HG03520 (cell line): Measurements from ENCODE around the gene HSD3B7.
"Not testable (repeated sequence)": the region's sequence is repeated elsewhere in the genome, so short reads cannot be mapped to it uniquely, and the experiment has no call there.

Experiments used
- ATAC-seq: cut with Tn5 transposase; IDR thresholded peaks from one replicate; pipeline ENCODE4 v1.9.1; 2021; ENCODE audit warnings: mild to moderate bottlenecking, moderate library complexity; ENCODE audit not compliant: unreplicated experiment

Gene HSD3B7

DNA sequence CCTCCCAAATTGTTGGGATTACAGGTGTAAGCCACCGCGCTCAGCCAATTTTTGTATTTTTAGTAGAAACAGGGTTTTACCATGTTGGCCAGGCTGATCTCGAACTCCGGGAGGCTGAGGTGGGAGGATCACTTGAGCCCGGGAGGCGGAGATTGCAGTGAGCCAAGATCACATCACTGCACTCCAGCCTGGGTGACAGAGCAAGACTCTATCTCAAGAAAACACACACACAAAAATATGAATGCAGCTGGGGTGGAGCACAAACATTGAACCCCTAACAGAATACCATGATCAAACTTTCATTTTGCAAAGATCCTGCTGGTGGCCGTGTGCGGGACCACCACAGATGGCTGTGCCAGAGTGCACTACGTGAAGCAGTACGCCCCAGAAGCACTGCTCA is 32.7 kb downstream of the HSD3B7 start:
- ATAC-seq: not testable (repeated sequence)

DNA sequence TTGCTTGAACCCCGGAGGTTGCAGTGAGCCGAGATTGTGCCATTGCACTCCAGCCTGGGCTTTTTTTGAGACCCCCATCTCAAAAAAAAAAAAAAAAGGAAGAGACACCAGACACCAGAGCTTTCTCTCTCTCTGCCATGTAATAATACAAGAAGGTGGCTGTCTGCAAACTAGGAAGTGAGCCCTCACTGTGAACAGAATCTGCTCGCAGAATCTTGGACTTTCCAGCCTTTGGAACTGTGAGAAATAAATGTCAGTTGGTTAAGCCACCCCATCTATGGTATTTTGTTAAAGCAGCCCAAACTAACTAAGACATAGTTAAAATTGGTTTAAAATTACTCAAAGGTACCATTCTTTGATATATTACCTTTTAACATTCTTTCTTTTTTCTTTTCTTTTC is 35.5 kb downstream of the HSD3B7 start:
- ATAC-seq: no peak

DNA sequence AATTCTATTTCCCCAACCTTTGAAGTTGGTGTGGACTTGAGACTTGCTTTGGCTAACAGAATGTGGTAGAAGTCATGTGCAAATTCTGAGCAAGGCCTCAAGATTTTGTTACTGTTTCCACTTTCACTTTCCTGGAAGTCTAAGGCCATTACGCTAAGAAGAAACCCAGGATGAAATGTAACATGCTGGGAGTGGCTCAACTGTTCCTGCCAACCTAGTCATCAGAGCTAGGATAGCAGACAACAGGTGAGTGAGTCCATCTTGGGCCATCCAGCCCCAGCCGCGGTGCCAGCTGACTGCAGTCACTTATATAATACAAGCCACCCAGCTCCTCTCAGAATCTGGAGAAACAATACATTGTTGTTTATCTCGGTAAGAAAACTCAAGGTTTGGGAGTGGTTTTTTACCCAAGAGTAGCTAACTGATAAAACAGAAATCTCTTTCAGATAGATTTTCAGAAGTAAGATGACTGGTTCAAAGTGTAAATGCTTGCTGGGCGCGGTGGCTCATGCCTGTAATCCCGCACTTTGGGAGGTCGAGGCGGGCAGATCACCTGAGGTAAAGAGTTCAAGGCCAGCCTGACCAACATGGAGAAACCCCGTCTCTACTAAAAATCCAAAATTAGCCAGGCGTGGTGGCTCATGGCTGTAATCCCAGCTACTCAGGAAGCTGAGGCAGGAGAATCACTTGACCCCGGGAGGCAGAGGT is 37.7 kb downstream of the HSD3B7 start:
- ATAC-seq: no peak

DNA sequence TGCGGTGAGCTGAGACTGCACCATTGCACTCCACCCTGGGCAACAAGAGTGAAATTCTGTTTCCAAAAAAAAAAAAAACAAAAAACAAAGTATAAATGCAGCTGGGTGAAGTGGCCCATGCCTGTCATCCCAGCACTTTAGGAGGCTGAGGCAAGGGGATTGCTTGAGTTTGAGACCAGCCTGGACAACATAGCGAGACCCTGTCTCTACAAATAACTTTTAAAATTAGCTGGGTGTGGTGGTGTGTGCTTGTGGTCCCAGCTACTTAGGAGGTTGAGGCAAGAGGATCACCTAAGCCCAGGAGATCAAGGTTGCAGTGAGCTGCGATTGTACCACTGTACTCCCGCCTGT is 38.2 kb downstream of the HSD3B7 start:
- no peak for ATAC-seq

DNA sequence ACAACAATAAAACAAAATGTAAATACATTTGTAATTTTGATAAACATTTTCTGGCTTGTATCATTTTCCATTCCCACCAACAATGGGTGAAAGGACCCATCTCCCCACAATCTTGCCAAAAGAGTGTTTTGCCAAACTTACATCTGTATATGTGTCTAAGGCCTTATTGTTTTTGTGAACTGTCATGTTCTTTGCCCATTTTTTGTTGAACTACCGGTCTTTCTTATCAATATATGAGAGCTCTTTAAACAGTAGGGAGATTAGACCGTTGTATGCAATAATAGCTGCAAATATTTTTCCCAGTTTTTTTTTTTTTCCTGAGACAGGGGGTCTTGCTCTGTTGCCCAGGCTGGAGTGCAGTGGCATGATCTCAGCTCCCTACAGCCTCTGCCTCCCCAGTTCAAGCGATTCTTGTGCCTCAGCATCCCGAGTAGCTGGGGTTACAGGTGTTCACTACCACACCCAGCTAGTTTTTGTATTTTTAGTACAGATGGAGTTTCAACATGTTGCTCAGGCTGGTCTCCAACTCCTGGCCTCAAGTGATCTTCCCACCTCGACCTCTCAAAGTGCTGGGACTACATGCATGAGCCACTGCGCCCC is 38.7 kb downstream of the HSD3B7 start:
- no peak for ATAC-seq

DNA sequence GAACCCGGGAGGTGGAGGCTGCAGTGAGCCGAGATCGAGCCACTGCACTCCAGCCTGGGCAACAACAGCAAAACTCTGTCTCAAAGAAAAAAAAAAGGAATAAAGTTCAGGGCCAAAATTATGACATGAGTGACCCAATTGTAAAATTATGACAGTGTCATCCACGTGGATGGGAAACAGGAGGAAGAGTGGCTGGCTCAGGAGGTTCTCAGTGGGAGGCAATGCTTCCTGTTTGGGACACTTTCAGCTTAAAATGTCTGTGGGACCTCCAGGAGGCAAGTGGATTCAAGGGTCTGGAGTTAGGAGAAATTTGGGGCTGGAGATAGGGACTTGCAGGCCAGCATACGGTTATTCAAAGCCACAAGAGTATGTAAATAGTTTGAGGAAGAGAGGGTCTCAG is 40.3 kb downstream of the HSD3B7 start:
- no peak for ATAC-seq

DNA sequence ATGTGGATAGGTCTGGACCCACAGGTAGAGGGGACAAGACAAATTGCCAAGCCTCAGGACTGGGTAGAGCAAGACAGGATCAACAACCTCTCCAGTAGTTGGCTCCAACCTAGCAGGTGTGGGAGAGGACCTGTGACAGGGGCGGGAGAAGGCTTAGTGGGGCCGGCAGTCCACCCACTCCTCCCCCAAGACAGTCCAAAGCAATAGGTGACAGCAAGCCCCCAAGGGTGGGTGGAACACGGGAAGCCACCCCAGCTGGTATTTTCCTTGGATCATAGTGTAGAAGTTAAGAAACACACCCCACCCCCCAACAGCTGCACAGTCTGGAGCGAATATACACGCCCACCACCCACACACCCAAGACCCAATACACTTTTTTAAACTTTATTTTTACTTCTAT is 44.3 kb downstream of the HSD3B7 start:
- no peak for ATAC-seq

DNA sequence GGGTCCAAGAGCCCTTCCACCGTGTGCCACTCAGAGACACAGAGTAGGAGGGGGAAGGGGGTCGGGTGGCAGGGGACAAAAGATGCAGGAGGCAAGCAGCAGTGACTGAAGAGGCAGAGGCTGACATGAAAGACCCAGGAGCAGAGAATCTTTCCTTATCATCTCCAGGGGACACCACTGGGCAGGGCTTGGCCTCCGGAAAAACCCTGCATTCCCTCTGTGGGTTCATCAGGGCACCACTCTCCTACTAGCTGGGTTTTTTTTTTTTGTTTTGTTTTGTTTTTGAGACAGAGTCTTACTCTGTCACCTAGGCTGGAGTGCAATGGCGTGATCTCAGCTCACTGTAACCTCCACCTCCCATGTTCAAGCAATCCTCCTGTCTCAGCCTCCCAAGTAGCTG is 46.3 kb downstream of the HSD3B7 start:
- no peak for ATAC-seq

DNA sequence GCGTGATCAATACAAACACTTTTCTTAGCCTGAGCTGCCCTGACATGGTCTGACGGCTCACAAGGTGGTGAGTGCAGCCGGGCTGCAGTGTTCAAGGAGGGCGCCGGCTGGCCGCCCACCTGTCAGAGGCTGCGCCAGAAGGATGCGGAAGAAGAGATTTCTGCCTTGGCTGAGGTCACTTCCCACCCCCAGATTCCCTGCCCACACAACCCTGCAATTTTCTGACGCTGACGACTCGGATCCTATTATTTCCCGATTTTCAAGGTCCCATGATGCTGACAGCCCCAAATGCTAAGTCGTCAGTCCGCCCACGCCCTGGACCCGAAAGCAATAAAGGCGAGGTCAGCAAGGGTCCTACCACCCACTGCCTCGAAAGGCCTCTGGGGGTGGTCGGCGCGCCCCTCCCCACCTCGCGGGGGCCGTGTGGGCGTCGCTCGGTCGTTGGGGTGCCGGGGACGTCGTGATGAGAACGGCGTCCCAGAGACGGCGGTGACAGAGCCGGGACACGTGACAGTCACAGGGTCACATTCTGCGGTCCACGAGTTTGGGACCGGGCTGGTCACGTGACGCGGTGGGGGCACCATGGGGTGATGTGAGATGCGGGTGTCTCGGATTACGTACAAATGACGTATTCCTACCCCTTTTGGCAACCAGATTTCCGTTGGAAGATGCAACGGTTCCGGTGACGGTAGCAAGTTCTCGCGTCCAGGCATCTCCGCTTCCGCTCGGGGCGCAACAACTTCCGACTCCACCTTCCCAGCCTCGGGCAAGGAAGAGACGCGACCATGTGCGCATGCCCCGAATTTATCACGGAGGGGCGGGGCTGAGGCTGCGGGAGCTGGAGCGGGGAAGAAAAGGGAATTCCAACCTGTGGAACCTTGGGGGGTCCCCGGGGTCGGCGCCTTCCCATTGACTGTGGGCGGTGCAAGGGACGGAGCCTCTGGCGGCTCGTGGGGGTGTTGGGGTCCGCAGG is 48.0 kb downstream of the HSD3B7 start, which contains the start of gene STX4:
STX4 (plus strand) TSS at position 823 of the 973 bp plus-strand sequence. CDS start 248 bp downstream, outside the sequence.
- peak; percentile 83 for ATAC-seq

DNA sequence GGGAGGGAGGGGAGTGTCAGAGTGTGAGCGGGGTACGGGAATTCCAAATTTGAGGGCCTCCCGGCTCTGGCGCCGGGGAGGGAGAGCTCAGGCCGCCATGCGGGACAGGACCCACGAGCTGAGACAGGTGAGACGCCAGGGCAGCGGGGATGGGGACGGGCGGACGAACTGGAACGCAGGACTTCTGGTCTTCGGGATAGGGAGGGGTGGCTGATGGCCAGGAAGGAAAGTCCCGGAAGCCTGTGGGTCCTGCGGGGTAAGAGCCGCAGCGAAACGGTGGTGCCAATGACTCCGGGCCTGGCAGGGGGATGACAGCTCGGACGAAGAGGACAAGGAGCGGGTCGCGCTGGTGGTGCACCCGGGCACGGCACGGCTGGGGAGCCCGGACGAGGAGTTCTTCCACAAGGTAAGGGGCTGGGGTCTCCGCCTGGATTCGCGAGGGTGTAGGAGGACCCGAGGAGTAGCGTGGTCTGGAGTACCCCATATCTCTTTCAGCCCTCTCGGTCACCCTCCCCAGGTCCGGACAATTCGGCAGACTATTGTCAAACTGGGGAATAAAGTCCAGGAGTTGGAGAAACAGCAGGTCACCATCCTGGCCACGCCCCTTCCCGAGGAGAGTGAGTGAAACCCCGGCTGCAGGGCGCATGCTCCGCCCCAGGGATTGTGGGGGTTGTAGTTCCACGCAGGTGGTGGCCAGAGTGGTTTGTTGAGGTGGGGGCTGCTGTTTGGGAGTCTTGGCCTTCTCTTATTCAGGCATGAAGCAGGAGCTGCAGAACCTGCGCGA is 48.9 kb downstream of the HSD3B7 start:
- ATAC-seq: peak; percentile 36

DNA sequence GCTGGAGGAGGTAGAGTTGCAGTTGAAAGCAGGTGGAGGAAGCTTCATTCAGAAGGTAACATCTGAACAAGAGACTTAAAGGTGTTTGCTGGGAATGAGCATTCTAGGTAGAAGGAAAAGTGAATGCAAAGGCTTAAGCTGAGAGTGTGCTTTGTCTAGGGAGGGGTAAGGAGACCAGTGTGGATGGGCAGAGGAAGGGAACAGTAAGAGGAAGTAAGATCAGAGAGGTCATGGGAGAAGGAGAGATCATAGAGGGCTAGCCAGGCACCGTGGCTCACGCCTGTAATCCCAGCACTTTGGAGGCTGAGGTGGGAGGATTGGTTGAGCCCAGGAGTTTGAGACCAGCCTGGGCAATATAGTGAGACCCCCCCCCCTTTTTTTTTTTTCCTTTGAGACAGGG is 51.7 kb downstream of the HSD3B7 start:
- ATAC-seq: no peak
